ENCODE measurements around the gene RPL35.

RPL35 gene

GRCh38 chr9:124818431-124819281 is 43.1 kb downstream of the RPL35 start:
- no peak for DNase-seq (ENCODE audit: low read depth)

GRCh38 chr9:124815601-124816000 is 46.2 kb downstream of the RPL35 start:
- DNase-seq (ENCODE audit: low read depth) = no peak

- no peak for DNase-seq (ENCODE audit: low read depth)
Observed at GRCh38 chr9:124814164-124814535, 47.6 kb downstream of the RPL35 start.

- no peak for DNase-seq (ENCODE audit: low read depth)
Observed at GRCh38 chr9:124813501-124814163, 48.1 kb downstream of the RPL35 start.

GRCh38 chr9:124813041-124813440 is 48.7 kb downstream of the RPL35 start:
- no peak for DNase-seq (ENCODE audit: low read depth)

GRCh38 chr9:124812441-124812876 is 49.3 kb downstream of the RPL35 start:
- no peak for DNase-seq (ENCODE audit: low read depth)

GRCh38 chr9:124810663-124811355 is 50.9 kb downstream of the RPL35 start:
- DNase-seq (ENCODE audit: low read depth) = no peak

GRCh38 chr9:124809741-124810500 is 51.8 kb downstream of the RPL35 start:
- no peak for DNase-seq (ENCODE audit: low read depth)

- DNase-seq (ENCODE audit: low read depth) = no peak
Observed at GRCh38 chr9:124809211-124809610, 52.5 kb downstream of the RPL35 start.

- no peak for DNase-seq (ENCODE audit: low read depth)
Observed at GRCh38 chr9:124808246-124808956, 53.4 kb downstream of the RPL35 start.

Measured in activated T-cell treated with anti-CD3 and anti-CD28 coated beads for 1 hour (primary cell).